Keratinocyte (primary cell): ENCODE measurements around the gene KAT5. TPM values are rescaled to one million over a fixed set of nuclear protein-coding genes. Genes with fewer than 3 reads are reported as not detected.

Experiments
- DNase-seq: peaks from one replicate; pipeline ENCODE4 v3.0.0-alpha.2; 2011; ENCODE audit warnings: low read depth, missing footprints, low spot score
- FAIRE-seq: peaks from 2 replicates; lab custom pipeline; 2011; peaks lifted over from hg19 to GRCh38; lab: Jason Lieb, UNC
- H2AFZ ChIP-seq: 2 replicates; pipeline ENCODE4 v1.6.0; 2012; ENCODE audit warnings: low read length, control low read depth, inconsistent platforms; ENCODE audit not compliant: control insufficient read depth
- H3K27ac ChIP-seq: 2 replicates; pipeline ENCODE4 v1.5.1; 2011; ENCODE audit warnings: low read length; ENCODE audit not compliant: control insufficient read depth, insufficient read depth
- H3K27me3 ChIP-seq: 3 replicates; pipeline ENCODE4 v1.6.0; 2011; ENCODE audit warnings: low read length; ENCODE audit not compliant: control insufficient read depth, insufficient read depth; ENCODE audit errors: extremely low read depth
- H3K36me3 ChIP-seq, 2 experiments: 2 replicates in 1 of 2; 3 replicates in 1 of 2; pipeline ENCODE4 v1.5.1; 2011; ENCODE audit warnings: low read length in 2 of 2, mild to moderate bottlenecking in 1 of 2; ENCODE audit not compliant: control insufficient read depth in 2 of 2, insufficient read depth in 2 of 2; ENCODE audit errors: extremely low read depth in 1 of 2
- H3K4me1 ChIP-seq: 3 replicates; pipeline ENCODE4 v1.5.1; 2011; ENCODE audit warnings: low read length; ENCODE audit not compliant: control insufficient read depth, insufficient read depth; ENCODE audit errors: extremely low read depth
- H3K4me2 ChIP-seq: 3 replicates; pipeline ENCODE4 v1.6.0; 2011; ENCODE audit warnings: low read depth, low read length; ENCODE audit not compliant: control insufficient read depth, insufficient read depth; ENCODE audit errors: extremely low read depth
- H3K4me3 ChIP-seq, 3 experiments: fragments of 200-600 bp in 1 of 3; sonication (generic) in 1 of 3; 2 replicates in 2 of 3; 3 replicates in 1 of 3; pipeline ENCODE4 v1.5.1; 2011 to 2016; ENCODE audit warnings: low read length in 3 of 3, mild to moderate bottlenecking in 3 of 3, control low read depth in 2 of 3, inconsistent platforms in 1 of 3, low read depth in 1 of 3, mixed read lengths in 1 of 3, mixed run types in 1 of 3, moderate library complexity in 1 of 3; ENCODE audit not compliant: control insufficient read depth in 2 of 3, insufficient read depth in 2 of 3; ENCODE audit errors: extremely low read depth in 1 of 3
- H3K79me2 ChIP-seq: 2 replicates; pipeline ENCODE4 v1.6.0; 2012; ENCODE audit warnings: low read length; ENCODE audit not compliant: control insufficient read depth, insufficient read depth
- H3K9ac ChIP-seq: 3 replicates; pipeline ENCODE4 v1.6.0; 2011; ENCODE audit warnings: low read length; ENCODE audit not compliant: control insufficient read depth, insufficient read depth; ENCODE audit errors: extremely low read depth
- H3K9me1 ChIP-seq: 3 replicates; pipeline ENCODE4 v1.6.0; 2011; ENCODE audit warnings: low read length; ENCODE audit not compliant: control insufficient read depth, insufficient read depth; ENCODE audit errors: extremely low read depth
- H3K9me3 ChIP-seq: 2 replicates; pipeline ENCODE4 v1.5.1; 2012; ENCODE audit warnings: low read depth, low read length; ENCODE audit not compliant: control insufficient read depth
- H4K20me1 ChIP-seq: 3 replicates; pipeline ENCODE4 v1.6.0; 2011; ENCODE audit warnings: low read length; ENCODE audit not compliant: control insufficient read depth, insufficient read depth; ENCODE audit errors: extremely low read depth
- EZH2 ChIP-seq: IDR thresholded peaks from one replicate; pipeline ENCODE4 v1.6.1; 2012; ENCODE audit warnings: inconsistent platforms, mild to moderate bottlenecking, low read length, moderate library complexity
- dilution Hi-C: fragments of 300-500 bp; cut with MboI; formaldehyde crosslinking; loops from one replicate; pipeline ENCODE4 v1.7.0; 2020; ENCODE audit warnings: low sequenced_read_pairs; ENCODE audit not compliant: extremely low pct_ligation_motif_present
- polyA plus RNA-seq, 5 experiments: library from polyadenylated mRNA; depleted of rRNA in 3 of 5; stranded (reverse) in 3 of 5; stranded (forward) in 1 of 5; unstranded in 1 of 5; fragments of >200 nt; gene quantifications; 1 replicate in 1 of 5; 2 replicates in 3 of 5; 3 replicates in 1 of 5; pipeline versions ENCODE4 v1.2.1 to v1.2.3, GENCODE V29; 2011 to 2012; ENCODE audit warnings: missing spikeins in 2 of 5, low read depth in 1 of 5, low replicate concordance in 1 of 5
- TF ChIP-seq, protein P1 (sequence below), 3 experiments: IDR thresholded peaks in 1 of 3; conservative IDR thresholded peaks in 1 of 3; optimal IDR thresholded peaks in 1 of 3; 2 replicates in 2 of 3; 3 replicates in 1 of 3; pipeline versions ENCODE3 to v1.5.1; 2011; ENCODE audit warnings: low read length in 3 of 3, mild to moderate bottlenecking in 3 of 3, moderate library complexity in 2 of 3, control low read depth in 1 of 3, inconsistent platforms in 1 of 3; ENCODE audit not compliant: insufficient read depth in 2 of 3; ENCODE audit errors: extremely low read depth in 1 of 3

Gene KAT5
- polyA plus RNA-seq, 1 donor (not counting 4 experiments of a cell fraction or from before 2014, with no cell fraction given): 26.8 TPM

DNA sequence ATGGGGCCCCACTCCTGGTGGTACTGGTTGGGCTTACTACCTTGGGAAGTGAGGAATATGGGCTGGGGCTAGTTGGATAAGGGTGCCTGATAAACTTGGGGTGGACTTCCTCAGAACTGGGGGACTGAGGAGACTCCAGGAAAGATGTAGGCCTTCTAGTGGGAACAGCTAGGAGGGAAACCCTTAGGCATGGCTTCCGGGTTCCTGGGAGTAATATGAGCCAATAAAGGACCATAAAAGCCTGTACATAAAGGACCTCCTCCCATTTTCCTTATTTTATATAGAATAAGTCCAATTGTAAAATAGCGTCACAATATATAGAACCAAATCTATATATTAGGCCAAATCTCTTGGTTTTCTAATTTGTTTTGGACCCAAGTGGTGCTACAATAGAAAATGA lies 27.0 kb downstream of the KAT5 start:
- Histone ChIP-seq H4K20me1 (no peaks in the 10 kb centered on the region), H3K27ac (no peak overlapping the region), H2AFZ (no peak overlapping the region), H3K79me2 (no peaks in the 10 kb centered on the region), H3K4me1 (no peaks in the 10 kb centered on the region), H3K9me3 (peaks cover 2% of the 10 kb centered on the region), H3K4me3 (no peak overlapping the region), H3K9ac (no peak overlapping the region), H3K27me3 (peaks cover 5% of the 10 kb centered on the region), H3K36me3 (no peaks in the 10 kb centered on the region), H3K4me2 (no peak overlapping the region), H3K9me1 (no peaks in the 10 kb centered on the region)
- TF ChIP-seq, protein P1, sequence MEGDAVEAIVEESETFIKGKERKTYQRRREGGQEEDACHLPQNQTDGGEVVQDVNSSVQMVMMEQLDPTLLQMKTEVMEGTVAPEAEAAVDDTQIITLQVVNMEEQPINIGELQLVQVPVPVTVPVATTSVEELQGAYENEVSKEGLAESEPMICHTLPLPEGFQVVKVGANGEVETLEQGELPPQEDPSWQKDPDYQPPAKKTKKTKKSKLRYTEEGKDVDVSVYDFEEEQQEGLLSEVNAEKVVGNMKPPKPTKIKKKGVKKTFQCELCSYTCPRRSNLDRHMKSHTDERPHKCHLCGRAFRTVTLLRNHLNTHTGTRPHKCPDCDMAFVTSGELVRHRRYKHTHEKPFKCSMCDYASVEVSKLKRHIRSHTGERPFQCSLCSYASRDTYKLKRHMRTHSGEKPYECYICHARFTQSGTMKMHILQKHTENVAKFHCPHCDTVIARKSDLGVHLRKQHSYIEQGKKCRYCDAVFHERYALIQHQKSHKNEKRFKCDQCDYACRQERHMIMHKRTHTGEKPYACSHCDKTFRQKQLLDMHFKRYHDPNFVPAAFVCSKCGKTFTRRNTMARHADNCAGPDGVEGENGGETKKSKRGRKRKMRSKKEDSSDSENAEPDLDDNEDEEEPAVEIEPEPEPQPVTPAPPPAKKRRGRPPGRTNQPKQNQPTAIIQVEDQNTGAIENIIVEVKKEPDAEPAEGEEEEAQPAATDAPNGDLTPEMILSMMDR (optimal IDR thresholded peaks at IDR 0.05 in 1 of 3, IDR thresholded peaks at IDR 0.05 in 1 of 3, conservative IDR thresholded peaks at IDR 0.05 in 1 of 3; ENCODE audit: extremely low read depth in 1 of 3, insufficient read depth in 2 of 3, low read length in 3 of 3): no peak
- TF ChIP-seq EZH2: no peak
- dilution Hi-C loops: no loop called here
- FAIRE-seq: no peak
- DNase-seq: no peak

DNA sequence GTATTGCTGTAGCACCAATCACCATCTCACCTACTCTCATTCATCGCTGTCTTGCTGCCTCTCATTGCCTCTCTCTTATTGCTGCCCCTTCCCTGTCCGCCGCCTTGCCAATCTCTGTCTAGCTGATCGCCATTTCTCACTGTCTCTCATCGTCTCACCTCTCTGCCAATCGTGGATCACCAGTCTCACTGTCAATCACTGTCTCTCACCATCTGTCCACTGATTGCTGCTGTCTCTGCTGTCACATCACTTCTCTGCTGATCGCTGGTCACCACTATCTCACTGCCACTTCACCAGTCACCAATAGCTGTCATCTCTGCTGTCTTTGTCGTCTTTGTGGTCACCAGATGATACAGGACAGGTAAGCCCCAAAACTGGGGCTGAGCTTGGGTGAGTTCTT lies 29.1 kb downstream of the KAT5 start:
- Histone ChIP-seq H3K27me3 (peaks cover 17% of the 10 kb centered on the region), H3K9ac (no peak overlapping the region), H3K4me1 (no peaks in the 10 kb centered on the region), H3K27ac (no peak overlapping the region), H3K36me3 (no peaks in the 10 kb centered on the region), H3K79me2 (no peaks in the 10 kb centered on the region), H3K4me2 (no peak overlapping the region), H3K9me3 (peaks cover 2% of the 10 kb centered on the region), H4K20me1 (no peaks in the 10 kb centered on the region), H2AFZ (no peak overlapping the region), H3K9me1 (no peaks in the 10 kb centered on the region), H3K4me3 (no peak overlapping the region)
- DNase-seq (no peak), FAIRE-seq (no peak)
- no peak for TF ChIP-seq EZH2
- TF ChIP-seq, protein P1 (optimal IDR thresholded peaks at IDR 0.05 in 1 of 3, IDR thresholded peaks at IDR 0.05 in 1 of 3, conservative IDR thresholded peaks at IDR 0.05 in 1 of 3; ENCODE audit: extremely low read depth in 1 of 3, insufficient read depth in 2 of 3, low read length in 3 of 3): no peak
- dilution Hi-C loops: no loop called here
